Neural crest cell (in vitro differentiated cells): ENCODE data around the gene UNC5CL. TPM values are rescaled to one million over a fixed set of nuclear protein-coding genes. Genes with fewer than 3 reads are reported as not detected.

Experiments
- DNase-seq: peaks from one replicate; pipeline ENCODE4 v3.0.0; 2021; ENCODE audit warnings: low read depth, mixed read lengths, low spot score
- H3K27ac Mint-ChIP-seq: one replicate; pipeline ENCODE4 v1.8.0; 2021; ENCODE audit warnings: mild to moderate bottlenecking, mixed read lengths; ENCODE audit not compliant: unreplicated experiment
- H3K27me3 Mint-ChIP-seq: 2 replicates; pipeline ENCODE4 v1.8.0; 2021; ENCODE audit warnings: low read depth, mild to moderate bottlenecking, mixed read lengths
- H3K36me3 Mint-ChIP-seq: 2 replicates; pipeline ENCODE4 v1.8.0; 2021; ENCODE audit warnings: low read depth, mild to moderate bottlenecking, mixed read lengths
- H3K4me1 Mint-ChIP-seq: 2 replicates; pipeline ENCODE4 v1.8.0; 2021; ENCODE audit warnings: mixed read lengths
- H3K4me3 Mint-ChIP-seq: one replicate; pipeline ENCODE4 v1.8.0; 2021; ENCODE audit warnings: mild to moderate bottlenecking, mixed read lengths
- H3K9me3 Mint-ChIP-seq: 2 replicates; pipeline ENCODE4 v1.8.0; 2021; ENCODE audit warnings: mixed read lengths
- total RNA-seq: library from RNA; stranded (reverse); gene quantifications from 2 replicates; pipeline ENCODE4 v1.2.1, GENCODE V29; 2021
- TF ChIP-seq, protein P1 (sequence below): fragments of 200-600 bp; sonication (generic); conservative IDR thresholded peaks from 2 replicates; pipeline ENCODE4 v1.5.0; 2021; ENCODE audit warnings: antibody characterized with exemption, mild to moderate bottlenecking

UNC5CL gene
- total RNA-seq, 1 donor from 2014 or later, result 1.5 TPM

DNA sequence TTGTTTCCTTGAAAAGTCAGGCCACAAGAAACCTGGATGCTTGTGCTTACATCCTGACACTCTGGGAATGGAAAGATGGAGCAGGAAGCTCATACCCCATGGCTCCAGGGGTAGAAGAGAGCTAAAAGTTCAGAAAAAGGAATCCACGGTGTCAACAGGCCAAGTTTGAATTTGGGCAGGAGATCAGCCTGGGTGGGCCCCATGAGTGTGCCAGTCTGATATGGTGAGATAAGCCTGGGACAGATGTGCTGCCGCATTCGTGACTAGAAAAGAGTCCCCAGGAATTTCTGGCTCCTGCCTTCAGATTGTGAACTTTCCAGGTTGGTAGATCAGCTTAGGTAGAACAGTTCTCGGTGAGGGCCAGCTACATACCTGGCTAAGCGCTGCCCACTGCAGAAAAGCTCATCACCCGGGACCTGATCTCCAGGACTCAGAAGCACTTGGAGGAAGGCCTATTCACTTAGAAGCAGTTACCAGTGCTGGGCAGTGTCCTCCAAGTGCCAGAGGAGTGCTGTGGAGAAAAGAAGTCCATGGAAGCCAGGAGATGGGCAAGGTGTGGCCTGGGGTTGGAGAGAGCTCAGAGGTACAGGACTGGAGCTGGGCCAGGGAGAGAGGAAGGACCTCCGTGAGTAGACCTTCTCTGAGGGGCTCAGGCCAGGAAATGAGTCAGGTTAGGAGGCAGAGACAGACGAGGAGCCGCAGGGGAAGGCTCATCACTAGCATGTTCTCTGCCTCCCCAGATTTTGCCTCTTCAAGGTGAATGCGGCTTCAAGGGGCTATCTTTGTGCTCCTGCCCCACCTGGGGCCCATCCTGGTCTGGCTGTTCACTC lies 3.4 kb upstream of the UNC5CL start, which contains the start of gene TSPO2:
TSS of gene TSPO2 (plus strand) at position 242 of the 830 bp plus-strand sequence. CDS start at position 761, 519 bp downstream.
- H3K27me3 Mint-ChIP-seq, result no peaks in the 10 kb centered on the region
- H3K9me3 Mint-ChIP-seq, result no peaks in the 10 kb centered on the region
- no peaks in the 10 kb centered on the region for H3K36me3 Mint-ChIP-seq
- DNase-seq, result no peak
- no peaks in the 10 kb centered on the region for H3K4me1 Mint-ChIP-seq
- H3K27ac Mint-ChIP-seq, result peak within 1 kb of the TSS; percentile 6
- TF ChIP-seq, protein P1, sequence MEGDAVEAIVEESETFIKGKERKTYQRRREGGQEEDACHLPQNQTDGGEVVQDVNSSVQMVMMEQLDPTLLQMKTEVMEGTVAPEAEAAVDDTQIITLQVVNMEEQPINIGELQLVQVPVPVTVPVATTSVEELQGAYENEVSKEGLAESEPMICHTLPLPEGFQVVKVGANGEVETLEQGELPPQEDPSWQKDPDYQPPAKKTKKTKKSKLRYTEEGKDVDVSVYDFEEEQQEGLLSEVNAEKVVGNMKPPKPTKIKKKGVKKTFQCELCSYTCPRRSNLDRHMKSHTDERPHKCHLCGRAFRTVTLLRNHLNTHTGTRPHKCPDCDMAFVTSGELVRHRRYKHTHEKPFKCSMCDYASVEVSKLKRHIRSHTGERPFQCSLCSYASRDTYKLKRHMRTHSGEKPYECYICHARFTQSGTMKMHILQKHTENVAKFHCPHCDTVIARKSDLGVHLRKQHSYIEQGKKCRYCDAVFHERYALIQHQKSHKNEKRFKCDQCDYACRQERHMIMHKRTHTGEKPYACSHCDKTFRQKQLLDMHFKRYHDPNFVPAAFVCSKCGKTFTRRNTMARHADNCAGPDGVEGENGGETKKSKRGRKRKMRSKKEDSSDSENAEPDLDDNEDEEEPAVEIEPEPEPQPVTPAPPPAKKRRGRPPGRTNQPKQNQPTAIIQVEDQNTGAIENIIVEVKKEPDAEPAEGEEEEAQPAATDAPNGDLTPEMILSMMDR, result no peak
- no peak within 1 kb of the TSS for H3K4me3 Mint-ChIP-seq

DNA sequence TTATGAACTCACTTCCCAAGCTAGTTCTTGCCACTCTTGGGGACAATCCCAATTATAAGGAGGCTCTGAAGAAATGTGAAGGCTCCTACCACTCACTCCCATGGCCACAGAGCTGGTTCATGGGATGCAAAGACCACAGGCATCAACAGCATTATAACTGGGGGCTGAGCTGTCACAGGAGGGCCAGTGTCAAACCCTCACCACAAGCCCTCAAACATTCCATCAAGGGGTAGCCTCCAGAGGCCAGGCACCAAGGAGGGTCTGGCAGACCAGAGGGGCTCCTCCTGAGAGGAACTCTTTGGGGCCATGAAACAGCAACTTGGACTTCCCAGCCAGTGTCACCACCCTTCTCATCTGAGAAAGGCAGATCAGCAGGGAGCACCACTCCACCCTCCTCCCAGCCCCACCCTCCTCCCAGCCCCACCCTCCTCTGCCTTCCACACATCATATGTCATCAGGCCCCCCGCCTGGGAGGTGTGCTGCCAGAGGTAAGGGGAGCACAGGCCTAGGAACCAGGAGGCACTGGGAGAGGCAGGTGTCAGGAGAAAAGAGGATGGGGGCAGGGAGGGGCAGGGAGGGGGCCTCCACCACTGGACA lies 2.0 kb upstream of the UNC5CL start:
- TF ChIP-seq, protein P1, result no peak
- Mint-ChIP-seq H3K27me3 (no peaks in the 10 kb centered on the region), H3K27ac (no peak overlapping the region), H3K4me1 (no peaks in the 10 kb centered on the region), H3K4me3 (no peak overlapping the region), H3K36me3 (no peaks in the 10 kb centered on the region), H3K9me3 (no peaks in the 10 kb centered on the region)
- no peak for DNase-seq

GRCh38 chr6:41040101-41040939 lies 1.3 kb upstream of the UNC5CL start:
- H3K27ac Mint-ChIP-seq, result no peak overlapping the region
- TF ChIP-seq, protein P1, result no peak
- no peaks in the 10 kb centered on the region for H3K36me3 Mint-ChIP-seq
- no peak for DNase-seq
- H3K9me3 Mint-ChIP-seq, result no peaks in the 10 kb centered on the region
- no peaks in the 10 kb centered on the region for H3K4me1 Mint-ChIP-seq
- no peaks in the 10 kb centered on the region for H3K27me3 Mint-ChIP-seq
- no peak overlapping the region for H3K4me3 Mint-ChIP-seq

GRCh38 chr6:41038205-41038604 lies 816 bp downstream of the UNC5CL start:
- TF ChIP-seq, protein P1, result no peak
- Mint-ChIP-seq H3K9me3 (no peaks in the 10 kb centered on the region), H3K36me3 (no peaks in the 10 kb centered on the region), H3K4me1 (no peaks in the 10 kb centered on the region), H3K27ac (no peak overlapping the region), H3K4me3 (no peak overlapping the region), H3K27me3 (no peaks in the 10 kb centered on the region)
- DNase-seq, result no peak

GRCh38 chr6:41037107-41037900 lies 1.7 kb downstream of the UNC5CL start:
- Mint-ChIP-seq H3K27ac (no peak overlapping the region), H3K4me3 (no peak overlapping the region), H3K9me3 (no peaks in the 10 kb centered on the region), H3K4me1 (no peaks in the 10 kb centered on the region), H3K36me3 (no peaks in the 10 kb centered on the region), H3K27me3 (no peaks in the 10 kb centered on the region)
- TF ChIP-seq, protein P1, result no peak
- DNase-seq, result no peak
